Smooth muscle cell (in vitro differentiated cells): Measurements from ENCODE around the gene SHLD1. TPM values are rescaled to one million over a fixed set of nuclear protein-coding genes. Genes with fewer than 3 reads are reported as not detected.
A peak's percentile ranks its signal among the peaks of the same experiment; 100 is the strongest.

ENCODE experiments used
- DNase-seq: peaks from one replicate; lab custom pipeline; 2025; ENCODE audit not compliant: unreplicated experiment; lab: John Stamatoyannopoulos, UW
- H2AFZ ChIP-seq: fragments of 200-600 bp; sonication (generic); 2 replicates; pipeline ENCODE4 v1.6.0; 2016; ENCODE audit warnings: antibody characterized with exemption, low read depth, mild to moderate bottlenecking
- H3F3A ChIP-seq: fragments of 200-600 bp; sonication (generic); 2 replicates; pipeline ENCODE4 v1.6.0; 2017; ENCODE audit warnings: antibody characterized with exemption, low read depth
- H3K27ac ChIP-seq: fragments of 200-600 bp; sonication (generic); 2 replicates; pipeline ENCODE4 v1.5.1; 2016; ENCODE audit warnings: low read depth, mild to moderate bottlenecking
- H3K27me3 ChIP-seq: fragments of 200-600 bp; sonication (generic); 2 replicates; pipeline ENCODE4 v1.6.1; 2016; ENCODE audit warnings: low read depth, mild to moderate bottlenecking
- H3K36me3 ChIP-seq: fragments of 200-600 bp; sonication (generic); 2 replicates; pipeline ENCODE4 v1.5.1; 2016; ENCODE audit warnings: low read depth
- H3K4me1 ChIP-seq: fragments of 200-600 bp; sonication (generic); 2 replicates; pipeline ENCODE4 v1.5.1; 2016; ENCODE audit warnings: low read depth
- H3K4me2 ChIP-seq: fragments of 200-600 bp; sonication (generic); 2 replicates; pipeline ENCODE4 v1.6.0; 2016; ENCODE audit warnings: mild to moderate bottlenecking
- H3K4me3 ChIP-seq: fragments of 200-600 bp; sonication (generic); 2 replicates; pipeline ENCODE4 v1.5.1; 2016; ENCODE audit warnings: mild to moderate bottlenecking
- H3K79me2 ChIP-seq: fragments of 200-600 bp; sonication (generic); 2 replicates; pipeline ENCODE4 v1.6.0; 2016; ENCODE audit warnings: low read depth, mild to moderate bottlenecking
- H3K9ac ChIP-seq: fragments of 200-600 bp; sonication (generic); 2 replicates; pipeline ENCODE4 v1.6.0; 2016; ENCODE audit warnings: low read depth
- H3K9me3 ChIP-seq: fragments of 200-600 bp; sonication (generic); replicated peaks from 2 replicates; pipeline ENCODE4 v1.5.1; 2016; ENCODE audit warnings: low read depth
- H4K20me1 ChIP-seq: fragments of 200-600 bp; sonication (generic); 2 replicates; pipeline ENCODE4 v1.6.0; 2016; ENCODE audit warnings: low read depth
- CTCF ChIP-seq: fragments of 200-600 bp; sonication (generic); IDR thresholded peaks from 2 replicates; pipeline ENCODE4 v1.5.1; 2017; ENCODE audit warnings: borderline replicate concordance, mild to moderate bottlenecking, antibody characterized with exemption; ENCODE audit not compliant: insufficient read depth, poor library complexity, severe bottlenecking
- WGBS: methylation state at CpG from one replicate; pipeline ENCODE4 v1.1.7; 2016; ENCODE audit warnings: low lambda C conversion rate; 5-methylcytosine and 5-hydroxymethylcytosine counted together
- polyA plus RNA-seq: library from polyadenylated mRNA; unstranded; fragments of >200 nt; fragmentation: Nextera tagmentation; extraction: Ambion mirVana; gene quantifications from 2 replicates; pipeline ENCODE4 v1.2.1, GENCODE V29; 2016
- total RNA-seq: library from RNA; depleted of rRNA; stranded (reverse); fragments of >200 nt; gene quantifications from 2 replicates; pipeline ENCODE4 v1.2.3, GENCODE V29; 2014

The SHLD1 gene
- total and polyA plus RNA-seq, 2 experiments from 2014 or later, result 3.3 to 3.7 TPM

GRCh38 chr20:5871459-5872410, 121.5 kb downstream of the SHLD1 start:
- H3K9me3 ChIP-seq, result no peaks in the 10 kb centered on the region
- H3K79me2 ChIP-seq, result no peaks in the 10 kb centered on the region
- H3K9ac ChIP-seq, result no peak overlapping the region
- H3K36me3 ChIP-seq, result no peaks in the 10 kb centered on the region
- H3K27me3 ChIP-seq, result no peaks in the 10 kb centered on the region
- 66% methylated on average over 6 of the region's 6 CpGs for WGBS
- TF ChIP-seq CTCF, result no peak
- H2AFZ ChIP-seq, result no peak overlapping the region
- H3K4me3 ChIP-seq, result no peak overlapping the region
- peak overlapping the region; percentile 47 for H3K4me2 ChIP-seq
- peaks cover 5% of the 10 kb centered on the region for H3K4me1 ChIP-seq
- H3K27ac ChIP-seq, result no peak overlapping the region
- H4K20me1 ChIP-seq, result no peaks in the 10 kb centered on the region
- no peaks in the 10 kb centered on the region for H3F3A ChIP-seq
- DNase-seq, result no peak

- Histone ChIP-seq H3K9ac (no peak overlapping the region), H3K4me2 (no peak overlapping the region), H3K79me2 (no peaks in the 10 kb centered on the region)
Measured at GRCh38 chr20:5877128-5877527, 126.9 kb downstream of the SHLD1 start.

GRCh38 chr20:5880326-5880725, 130.1 kb downstream of the SHLD1 start:
- no peaks in the 10 kb centered on the region for H4K20me1 ChIP-seq
- no peak overlapping the region for H3K27ac ChIP-seq
- no peak for TF ChIP-seq CTCF
- H3K4me3 ChIP-seq, result no peak overlapping the region
- DNase-seq, result no peak
- H2AFZ ChIP-seq, result no peak overlapping the region
- no peaks in the 10 kb centered on the region for H3K9me3 ChIP-seq
- no peaks in the 10 kb centered on the region for H3F3A ChIP-seq
- H3K79me2 ChIP-seq, result no peaks in the 10 kb centered on the region
- H3K4me1 ChIP-seq, result no peaks in the 10 kb centered on the region
- no peak overlapping the region for H3K4me2 ChIP-seq
- no peak overlapping the region for H3K9ac ChIP-seq
- H3K27me3 ChIP-seq, result no peaks in the 10 kb centered on the region
- 89% methylated on average over 3 of the region's 3 CpGs for WGBS
- H3K36me3 ChIP-seq, result no peaks in the 10 kb centered on the region

More at GRCh38 chr20:5877128-5877527, 126.9 kb downstream of the SHLD1 start:
- no peaks in the 10 kb centered on the region for H3K9me3 ChIP-seq
- no peak for DNase-seq
- H3F3A ChIP-seq, result no peaks in the 10 kb centered on the region
- H4K20me1 ChIP-seq, result no peaks in the 10 kb centered on the region
- no peaks in the 10 kb centered on the region for H3K36me3 ChIP-seq
- no peaks in the 10 kb centered on the region for H3K4me1 ChIP-seq
- H3K27me3 ChIP-seq, result no peaks in the 10 kb centered on the region
- no peak overlapping the region for H3K4me3 ChIP-seq
- no peak overlapping the region for H3K27ac ChIP-seq
- TF ChIP-seq CTCF, result no peak
- no peak overlapping the region for H2AFZ ChIP-seq
- WGBS, result 67% methylated on average over 2 of the region's 4 CpGs
